Activated T-helper 17 cell treated with anti-CD3 and anti-CD28 coated beads, Interleukin-2, amount 50 U/mL, for 72 hours (primary cell): Measurements from ENCODE around the gene MAML2. TPM values are rescaled to one million over a fixed set of nuclear protein-coding genes. Genes with fewer than 3 reads are reported as not detected.
"Not testable (repeated sequence)": the region's sequence is repeated elsewhere in the genome, so short reads cannot be mapped to it uniquely, and the experiment has no call there.

Source experiments
- ATAC-seq: fragments of 150-1000 bp; cut with Tn5 transposase; replicated peaks from 2 replicates; pipeline ENCODE4 v1.10.0; 2021; ENCODE audit warnings: mild to moderate bottlenecking, moderate library complexity
- H3K27ac Mint-ChIP-seq: one replicate; pipeline ENCODE4 v1.8.0; 2022; ENCODE audit warnings: mixed read lengths
- H3K27me3 Mint-ChIP-seq: one replicate; pipeline ENCODE4 v1.8.0; 2022; ENCODE audit warnings: mixed read lengths
- H3K36me3 Mint-ChIP-seq: one replicate; pipeline ENCODE4 v1.8.0; 2022; ENCODE audit warnings: low read depth, mild to moderate bottlenecking, mixed read lengths
- H3K4me1 Mint-ChIP-seq: one replicate; pipeline ENCODE4 v1.8.0; 2022; ENCODE audit warnings: mixed read lengths
- H3K4me3 Mint-ChIP-seq: one replicate; pipeline ENCODE4 v1.8.0; 2022; ENCODE audit warnings: mild to moderate bottlenecking, mixed read lengths
- H3K9me3 Mint-ChIP-seq: one replicate; pipeline ENCODE4 v1.8.0; 2022; ENCODE audit warnings: mixed read lengths
- total RNA-seq, 2 donors: library from RNA; stranded (reverse); gene quantifications; one replicate each; pipeline ENCODE4 v1.2.3, GENCODE V29; 2022

MAML2 gene
- total RNA-seq, 2 donors from 2014 or later: 11.2 to 17.4 TPM

DNA sequence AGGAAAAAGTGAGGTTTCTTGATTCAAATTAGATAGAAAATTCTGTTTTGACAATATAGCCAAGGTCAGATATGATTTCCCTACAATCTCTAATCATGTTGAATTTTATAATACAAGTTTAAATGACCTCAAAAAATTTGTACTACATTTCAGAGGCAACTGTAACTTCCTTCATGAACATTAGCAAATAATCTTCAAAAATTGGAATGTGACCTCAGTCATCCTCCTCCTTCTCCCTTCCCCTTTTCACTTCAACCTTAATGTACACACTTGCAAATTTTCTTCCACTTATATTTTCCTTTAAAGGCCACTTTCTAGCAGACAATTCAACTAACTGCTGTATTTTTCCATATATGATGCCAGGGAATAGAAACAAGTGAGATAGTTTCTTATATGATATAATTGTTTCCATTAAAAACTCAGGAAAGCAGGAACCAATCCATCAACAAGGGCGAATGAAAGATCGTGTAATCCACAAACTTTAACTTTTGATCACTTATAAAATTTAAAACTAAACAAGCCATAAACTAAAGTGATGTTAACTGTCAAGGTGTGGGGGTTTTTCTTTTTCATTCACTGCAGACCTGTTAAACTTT lies 60.3 kb downstream of the MAML2 start:
- Mint-ChIP-seq H3K27me3 (no peaks in the 10 kb centered on the region), H3K9me3 (peaks cover 3% of the 10 kb centered on the region), H3K27ac (no peak overlapping the region), H3K4me3 (no peak overlapping the region), H3K4me1 (peaks cover 48% of the 10 kb centered on the region), H3K36me3 (peaks cover 41% of the 10 kb centered on the region)
- no peak for ATAC-seq

DNA sequence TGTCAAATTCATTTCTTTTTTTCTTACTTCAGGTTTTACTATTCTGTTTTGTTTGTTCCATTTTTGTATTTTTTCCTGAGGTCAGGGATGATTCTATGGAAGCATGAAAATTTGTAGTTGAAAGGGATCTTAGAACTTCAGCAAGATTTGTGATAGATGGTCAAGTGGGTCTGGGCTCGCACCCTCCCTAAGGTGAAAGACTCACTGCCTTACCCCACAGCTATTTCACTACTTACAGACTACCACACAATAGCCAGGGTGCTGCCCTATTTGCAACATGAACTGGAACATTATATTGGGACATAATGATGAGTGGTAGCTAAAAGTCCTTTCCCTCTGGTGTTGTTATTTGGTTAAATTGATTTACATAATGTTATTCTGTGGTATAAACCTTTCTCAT lies 62.6 kb downstream of the MAML2 start:
- Mint-ChIP-seq H3K9me3 (no peaks in the 10 kb centered on the region), H3K36me3 (peaks cover 33% of the 10 kb centered on the region), H3K4me3 (no peak overlapping the region), H3K27me3 (no peaks in the 10 kb centered on the region), H3K27ac (no peak overlapping the region), H3K4me1 (peaks cover 43% of the 10 kb centered on the region)
- no peak for ATAC-seq

DNA sequence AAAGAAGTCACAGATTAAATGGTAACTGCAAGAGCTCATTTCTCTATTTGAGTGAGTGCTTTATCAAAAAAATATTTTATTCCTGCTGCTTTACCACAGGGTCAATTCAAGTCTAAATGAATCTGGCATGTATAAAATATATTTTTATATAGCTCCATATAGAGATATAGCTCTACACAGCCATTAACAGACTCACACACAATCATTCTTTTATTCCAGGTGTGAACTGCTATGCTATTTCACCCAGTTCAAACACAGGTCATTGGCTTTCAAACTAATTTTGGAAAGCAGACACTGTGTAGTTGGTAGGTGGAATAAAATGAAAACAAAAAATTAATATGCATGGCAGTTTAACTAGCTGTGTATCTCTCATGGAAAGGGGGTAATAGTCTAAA lies 63.1 kb downstream of the MAML2 start:
- Mint-ChIP-seq H3K4me1 (peaks cover 37% of the 10 kb centered on the region), H3K27me3 (no peaks in the 10 kb centered on the region), H3K27ac (no peak overlapping the region), H3K36me3 (peaks cover 28% of the 10 kb centered on the region), H3K9me3 (no peaks in the 10 kb centered on the region), H3K4me3 (no peak overlapping the region)
- no peak for ATAC-seq

- peaks cover 26% of the 10 kb centered on the region for H3K36me3 Mint-ChIP-seq
- H3K27me3 Mint-ChIP-seq: no peaks in the 10 kb centered on the region
- H3K4me3 Mint-ChIP-seq: peak overlapping the region; percentile 7
- peaks cover 32% of the 10 kb centered on the region for H3K4me1 Mint-ChIP-seq
- H3K27ac Mint-ChIP-seq: peak overlapping the region; percentile 6
- peak; percentile 94 for ATAC-seq
- no peaks in the 10 kb centered on the region for H3K9me3 Mint-ChIP-seq
Measured at GRCh38 chr11:96279018-96279895, 63.7 kb downstream of the MAML2 start.

DNA sequence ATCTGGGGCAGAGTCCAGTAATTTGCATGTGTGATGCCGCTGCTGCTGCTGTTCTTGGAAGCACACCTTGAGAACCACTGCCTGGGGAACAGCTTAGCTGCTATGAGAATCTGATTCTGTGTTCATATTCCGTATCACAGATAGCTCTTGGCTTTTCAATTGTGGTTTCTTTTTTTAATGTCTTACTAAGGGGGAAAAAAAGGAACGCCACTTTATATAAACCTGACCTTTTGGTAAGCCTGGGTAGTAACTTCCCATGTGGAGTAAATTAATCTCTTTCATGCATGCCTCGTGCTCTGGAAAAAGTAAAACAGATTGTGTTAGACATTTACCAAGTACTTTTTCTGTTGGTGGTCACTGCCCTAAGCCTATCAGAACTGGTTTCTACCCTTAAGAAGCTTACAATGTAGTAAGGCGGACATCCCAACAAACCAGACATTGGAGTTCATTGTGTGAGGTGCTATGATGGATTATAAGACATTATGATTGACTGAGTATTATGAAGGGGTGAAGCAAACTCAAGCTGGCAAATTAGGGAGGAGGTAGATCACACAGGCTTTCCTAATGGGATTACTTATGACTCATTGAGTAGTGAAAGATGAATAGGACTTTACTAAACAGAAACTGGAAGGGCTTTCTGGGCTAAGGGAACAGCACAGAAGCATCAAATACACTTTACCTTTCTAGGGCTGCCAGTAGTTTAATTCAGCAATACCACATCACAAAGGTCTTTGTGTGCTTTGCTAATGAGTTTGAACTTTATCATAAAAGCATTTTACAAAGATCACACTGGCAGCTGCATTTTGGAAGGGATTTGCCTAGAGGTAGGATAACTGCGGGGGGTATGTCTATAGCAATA lies 64.7 kb downstream of the MAML2 start:
- Mint-ChIP-seq H3K27me3 (no peaks in the 10 kb centered on the region), H3K27ac (peak overlapping the region; percentile 6), H3K4me3 (peak overlapping the region; percentile 7), H3K4me1 (peaks cover 25% of the 10 kb centered on the region), H3K36me3 (peaks cover 26% of the 10 kb centered on the region), H3K9me3 (no peaks in the 10 kb centered on the region)
- peak; percentile 49 for ATAC-seq

DNA sequence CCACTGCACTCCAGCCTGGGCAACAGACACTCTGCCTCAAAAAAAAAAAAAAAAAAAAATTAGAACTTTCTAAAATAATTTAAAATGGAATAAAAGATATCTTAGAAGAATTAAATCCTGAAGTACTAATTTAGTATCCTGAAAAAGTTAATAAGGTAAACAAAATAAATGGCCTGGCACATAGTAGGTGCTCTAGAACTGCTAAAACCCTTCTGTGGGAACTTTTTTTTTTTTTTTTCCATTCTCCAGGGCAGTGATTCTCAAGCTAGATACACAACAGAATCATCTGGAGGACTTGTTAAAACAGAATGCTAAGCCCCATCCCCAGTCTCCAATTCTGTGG lies 65.3 kb downstream of the MAML2 start:
- ATAC-seq: no peak
- Mint-ChIP-seq H3K4me3 (no peak overlapping the region), H3K9me3 (no peaks in the 10 kb centered on the region), H3K4me1 (peaks cover 25% of the 10 kb centered on the region), H3K36me3 (peaks cover 25% of the 10 kb centered on the region), H3K27ac (no peak overlapping the region), H3K27me3 (no peaks in the 10 kb centered on the region)

DNA sequence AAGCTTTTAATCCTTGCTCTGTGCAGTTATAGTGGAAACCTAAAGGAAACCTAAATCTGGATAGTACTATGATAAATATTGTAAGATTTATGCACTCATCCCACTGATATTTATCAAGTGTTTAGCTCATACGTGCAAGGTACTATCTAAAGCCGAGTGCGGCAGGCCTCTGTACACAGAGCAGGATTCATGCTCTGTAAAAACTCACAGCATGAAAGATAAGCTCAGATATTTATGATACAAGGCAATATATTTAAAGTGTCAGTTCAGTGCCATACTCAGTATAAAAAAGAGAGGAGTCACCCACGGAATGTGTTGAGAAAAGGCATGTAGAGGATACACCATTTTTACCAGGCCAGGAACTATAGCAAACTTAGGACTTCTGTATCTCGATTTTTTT lies 66.2 kb downstream of the MAML2 start:
- Mint-ChIP-seq H3K27ac (no peak overlapping the region), H3K36me3 (peaks cover 25% of the 10 kb centered on the region), H3K9me3 (peaks cover 2% of the 10 kb centered on the region), H3K27me3 (no peaks in the 10 kb centered on the region), H3K4me3 (no peak overlapping the region), H3K4me1 (peaks cover 26% of the 10 kb centered on the region)
- ATAC-seq: no peak

- no peaks in the 10 kb centered on the region for H3K27me3 Mint-ChIP-seq
- H3K4me1 Mint-ChIP-seq: peaks cover 30% of the 10 kb centered on the region
- H3K27ac Mint-ChIP-seq: no peak overlapping the region
- ATAC-seq: no peak
- no peak overlapping the region for H3K4me3 Mint-ChIP-seq
- peaks cover 6% of the 10 kb centered on the region for H3K9me3 Mint-ChIP-seq
- peaks cover 25% of the 10 kb centered on the region for H3K36me3 Mint-ChIP-seq
Measured at GRCh38 chr11:96275801-96276594, 67.0 kb downstream of the MAML2 start.

- Mint-ChIP-seq H3K36me3 (peaks cover 24% of the 10 kb centered on the region), H3K4me3 (no peak overlapping the region), H3K4me1 (peaks cover 19% of the 10 kb centered on the region), H3K9me3 (peaks cover 6% of the 10 kb centered on the region), H3K27me3 (no peaks in the 10 kb centered on the region), H3K27ac (no peak overlapping the region)
- ATAC-seq: no peak
Measured at GRCh38 chr11:96273507-96273906, 69.5 kb downstream of the MAML2 start.

- H3K4me1 Mint-ChIP-seq: peaks cover 20% of the 10 kb centered on the region
- peak; percentile 59 for ATAC-seq
Measured at GRCh38 chr11:96272529-96273222, 70.3 kb downstream of the MAML2 start.

DNA sequence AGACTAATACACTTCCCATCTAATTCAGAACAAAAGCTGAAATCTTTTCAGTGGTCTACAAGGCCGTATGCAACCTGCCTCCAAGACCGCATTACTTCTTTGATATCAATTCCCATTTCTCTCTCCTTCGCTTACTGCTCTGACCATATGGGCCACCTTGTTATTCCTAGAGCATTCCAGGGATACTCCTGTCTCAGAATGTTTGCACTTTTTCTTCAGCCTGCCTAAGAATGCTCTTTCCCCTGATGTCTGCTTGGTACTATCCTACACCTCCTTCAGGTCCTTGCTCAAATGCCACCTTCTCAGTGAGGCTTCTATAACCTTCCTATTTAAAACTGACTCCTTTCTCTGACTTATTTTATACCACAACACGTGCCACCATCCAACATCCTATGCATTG lies 71.2 kb downstream of the MAML2 start:
- no peak for ATAC-seq
- Mint-ChIP-seq H3K4me3 (no peak overlapping the region), H3K4me1 (peaks cover 29% of the 10 kb centered on the region), H3K27ac (peak overlapping the region; percentile 75), H3K9me3 (peaks cover 6% of the 10 kb centered on the region), H3K27me3 (no peaks in the 10 kb centered on the region), H3K36me3 (peaks cover 18% of the 10 kb centered on the region)

More at GRCh38 chr11:96272529-96273222, 70.3 kb downstream of the MAML2 start:
- peak overlapping the region; percentile 25 for H3K4me3 Mint-ChIP-seq
- H3K36me3 Mint-ChIP-seq: peaks cover 18% of the 10 kb centered on the region
- peak overlapping the region; percentile 75 for H3K27ac Mint-ChIP-seq
- H3K27me3 Mint-ChIP-seq: no peaks in the 10 kb centered on the region
- peaks cover 6% of the 10 kb centered on the region for H3K9me3 Mint-ChIP-seq

GRCh38 chr11:96271352-96271751 lies 71.6 kb downstream of the MAML2 start:
- H3K9me3 Mint-ChIP-seq, ATAC-seq, H3K27me3 Mint-ChIP-seq, H3K4me3 Mint-ChIP-seq: not testable (repeated sequence)
- H3K4me1 Mint-ChIP-seq: peaks cover 32% of the 10 kb centered on the region
- H3K27ac Mint-ChIP-seq: peak overlapping the region; percentile 75
- H3K36me3 Mint-ChIP-seq: peaks cover 18% of the 10 kb centered on the region

DNA sequence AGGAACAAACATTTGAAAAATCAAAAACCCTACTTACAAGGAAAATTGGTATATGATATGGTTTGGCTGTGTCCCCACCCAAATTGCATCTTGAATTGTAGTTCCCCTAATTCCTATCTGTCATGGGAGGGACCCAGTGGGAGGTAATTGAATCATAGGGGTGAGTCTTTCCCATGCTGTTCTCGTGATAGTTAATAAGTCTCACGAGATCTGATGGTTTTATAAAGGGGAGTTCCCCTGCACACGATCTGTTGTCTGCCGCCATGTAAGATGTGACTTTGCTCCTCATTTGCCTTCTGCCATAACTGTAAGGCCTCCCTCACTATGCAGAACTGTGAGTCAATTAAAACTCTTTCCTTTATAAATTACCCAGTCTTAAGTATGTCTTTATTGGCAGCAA lies 74.5 kb downstream of the MAML2 start:
- Mint-ChIP-seq H3K36me3 (peaks cover 26% of the 10 kb centered on the region), H3K4me3 (peak overlapping the region; percentile 58), H3K27ac (peak overlapping the region; percentile 73), H3K4me1 (peaks cover 49% of the 10 kb centered on the region)
- H3K9me3 Mint-ChIP-seq, H3K27me3 Mint-ChIP-seq, ATAC-seq: not testable (repeated sequence)
